ENCODE data around the gene MUC6. TPM values are rescaled to one million over a fixed set of nuclear protein-coding genes. Genes with fewer than 3 reads are reported as not detected.

MUC6 gene
- total and polyA plus RNA-seq, 2 donors (not counting 3 experiments of a cell fraction or from before 2014, with no cell fraction given), result not detected

DNA sequence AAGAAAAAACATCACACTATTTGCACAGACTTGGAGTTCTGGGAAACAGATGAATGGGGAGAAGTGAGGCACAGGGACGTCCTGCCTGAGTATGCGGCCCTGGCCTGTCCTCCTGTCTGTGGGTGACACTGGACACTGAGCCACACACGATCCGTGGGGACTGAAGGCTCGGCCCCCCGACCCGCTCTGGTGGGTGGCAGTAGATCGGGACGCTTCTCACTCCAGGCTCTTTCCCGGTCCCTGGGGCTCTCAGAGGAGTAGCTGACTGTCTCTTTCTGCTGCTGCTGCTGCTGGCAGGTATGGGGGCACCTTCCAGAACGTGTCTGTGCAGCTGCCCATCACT is 27.7 kb downstream of the MUC6 start:
- BruUV-seq (replicated peaks), result no TSS peak
- POLR2A ChIA-PET, result no interaction called here
- Histone ChIP-seq H3K9me3 (replicated peaks; ENCODE audit: control insufficient read depth, insufficient read depth, low read length) (no peaks in the 10 kb centered on the region), H3K9ac (replicated peaks; ENCODE audit: extremely low read depth, insufficient read depth, low read length) (no peak overlapping the region), H4K20me1 (replicated peaks; ENCODE audit: control insufficient read depth, extremely low read depth, insufficient read depth, low read length) (no peaks in the 10 kb centered on the region), H3K27ac (ENCODE audit: insufficient read depth, low read depth, low read length) (no peak overlapping the region), H2AFZ (ENCODE audit: low read depth, low read length) (no peak overlapping the region), H3K79me2 (ENCODE audit: control insufficient read depth, insufficient read depth, low read length) (no peaks in the 10 kb centered on the region), H3K4me2 (ENCODE audit: insufficient read depth, low read length) (no peak overlapping the region), H3K4me1 (ENCODE audit: control insufficient read depth, extremely low read depth, insufficient read depth, low read length) (no peaks in the 10 kb centered on the region), H3K36me3 (ENCODE audit: control insufficient read depth in 2 of 2, extremely low read depth in 1 of 2, insufficient read depth in 2 of 2, low read length in 2 of 2) (peaks cover 11 to 48% of the 10 kb centered on the region in 2 experiments), H3K4me3 (replicated peaks in 1 of 3; ENCODE audit: insufficient read depth in 1 of 3, low read depth in 1 of 3, low read length in 3 of 3) (no peak overlapping the region), H3K27me3 (ENCODE audit: control insufficient read depth in 2 of 2, insufficient read depth in 2 of 2, low read length in 2 of 2) (no peaks in the 10 kb centered on the region), H3K9me1 (replicated peaks; ENCODE audit: control insufficient read depth, extremely low read depth, insufficient read depth, low read length) (no peaks in the 10 kb centered on the region)
- dilution Hi-C loops (cut with MboI; ENCODE audit: extremely low pct_ligation_motif_present, low sequenced_read_pairs), result no loop called here
- intact Hi-C loops (cut with micrococcal nuclease), result no loop called here
- DNase-seq (ENCODE audit: low read depth, low spot score) (no peak), FAIRE-seq (no peak)
- CTCF ChIA-PET, result no interaction called here
- no peak for TF ChIP-seq JUN (IDR thresholded peaks at IDR 0.05; ENCODE audit: borderline replicate concordance, insufficient read depth, insufficient read length, low read depth)
- no peak for TF ChIP-seq MYC (IDR thresholded peaks at IDR 0.05; ENCODE audit: low read depth, low read length)
- TF ChIP-seq FOS (IDR thresholded peaks at IDR 0.05; ENCODE audit: borderline replicate concordance, insufficient read depth, low read length), result no peak
- no peak for TF ChIP-seq MAX (IDR thresholded peaks at IDR 0.05; ENCODE audit: insufficient read depth, insufficient read length)
- no peak for TF ChIP-seq POLR2A (IDR thresholded peaks at IDR 0.05; ENCODE audit: low read depth, low read length)
- no peak for TF ChIP-seq GATA2 (IDR thresholded peaks at IDR 0.05; ENCODE audit: insufficient read depth, insufficient read length, low read depth, low read length)
- no peak for TF ChIP-seq CTCF (IDR thresholded peaks at IDR 0.05; ENCODE audit: extremely low read depth in 1 of 2, insufficient read depth in 1 of 2, low read depth in 1 of 2, low read length in 2 of 2)
- no peak for TF ChIP-seq POLR2AphosphoS5 (IDR thresholded peaks at IDR 0.05; ENCODE audit: insufficient read depth, low read depth, low read length)
- no peak for TF ChIP-seq EZH2 (IDR thresholded peaks at IDR 0.05; ENCODE audit: borderline replicate concordance, low read depth, low read length, severe bottlenecking)
